ENCODE results near the gene MBNL2. TPM values are rescaled to one million over a fixed set of nuclear protein-coding genes. Genes with fewer than 3 reads are reported as not detected.
A peak's percentile ranks its signal among the peaks of the same experiment; 100 is the strongest.

Gene MBNL2
- total and polyA plus RNA-seq, 2 of the 13 experiments (the other 11 are each of a cell fraction or from before 2014, with no cell fraction given), result 30.8 to 59.0 TPM

DNA sequence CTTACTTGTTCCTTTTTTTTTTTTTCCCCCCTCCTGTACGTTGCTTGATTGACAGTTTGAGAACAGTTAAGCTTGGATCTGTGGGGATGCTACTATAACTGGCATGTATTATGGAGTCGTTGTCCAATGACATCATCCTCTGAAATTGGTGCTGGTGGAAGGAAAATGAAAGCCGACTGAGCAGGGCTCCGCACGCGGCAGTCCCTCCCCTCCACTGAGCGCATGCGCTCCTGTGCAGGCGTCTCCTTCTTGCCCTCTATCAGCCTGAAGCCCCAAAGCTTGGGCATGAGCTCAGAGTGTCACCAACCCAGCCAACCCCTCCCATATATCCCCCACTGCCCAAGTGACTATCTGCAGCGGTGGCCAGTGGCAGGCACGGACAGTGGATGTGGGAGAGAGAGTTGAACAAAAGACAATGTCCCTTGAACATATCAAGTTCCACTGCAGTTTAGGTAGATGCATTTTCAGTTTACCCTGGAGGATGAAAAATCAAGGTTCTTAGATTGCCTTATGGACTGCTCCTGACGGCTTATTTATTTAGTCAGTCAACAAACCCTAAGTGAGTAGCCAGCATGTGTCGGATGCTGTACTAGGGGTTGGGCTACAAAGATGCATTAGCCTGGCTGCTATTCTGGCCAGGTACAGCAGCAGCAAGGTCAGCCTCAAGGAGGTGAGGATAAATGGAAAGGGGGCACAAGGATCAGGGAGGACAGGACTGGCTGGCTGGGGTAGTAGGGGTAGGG lies 20.8 kb downstream of the MBNL2 start:
- peak overlapping the region; percentile 79 for H3K27ac ChIP-seq (ENCODE audit: extremely low read length, insufficient read depth, low read length)

More for the DNA sequence above, 20.8 kb downstream of the MBNL2 start:
- POLR2A ChIA-PET, result interaction anchor here (1.3 to 2.9 kb wide), 2 partner anchors 17 to 19 kb away, joined by 4 to 15 read pairs; partner anchors contain the start of gene MBNL2
- no peak for FAIRE-seq
- Histone ChIP-seq H3K36me3 (replicated peaks in 1 of 2; ENCODE audit: control insufficient read depth in 1 of 2, insufficient read depth in 2 of 2, low read length in 2 of 2) (peaks cover 0 to 20% of the 10 kb centered on the region in 2 experiments; a peak in 4 of 5 replicates), H3K4me1 (ENCODE audit: insufficient read depth, low read length) (peaks cover 98% of the 10 kb centered on the region), H3K9ac (ENCODE audit: insufficient read depth, low read depth, low read length) (peak overlapping the region; percentile 65), H3K4me3 (replicated peaks in 1 of 3; ENCODE audit: insufficient read depth in 1 of 3, low read depth in 2 of 3, low read length in 3 of 3) (peak overlapping the region in 1 of 3 experiments; percentile 45; a peak in 2 of 6 replicates), H3K4me2 (ENCODE audit: low read depth, low read length) (peak overlapping the region; percentile 75), H3K27me3 (ENCODE audit: control insufficient read depth in 1 of 2, insufficient read depth in 2 of 2, low read length in 2 of 2) (no peaks in the 10 kb centered on the region), H3K9me3 (ENCODE audit: low read length) (no peaks in the 10 kb centered on the region), H4K20me1 (ENCODE audit: insufficient read depth, low read length) (peaks cover 83% of the 10 kb centered on the region), H2AFZ (ENCODE audit: low read length) (no peak overlapping the region), H3K79me2 (ENCODE audit: insufficient read depth, low read length) (peaks cover 100% of the 10 kb centered on the region)
- peak; percentile 23; the same call in 2 of the 3 replicates for ATAC-seq
- TF ChIP-seq ESRRA (CRISPR knock-in tag; IDR thresholded peaks at IDR 0.05; ENCODE audit: low read depth), result no peak
- 0 out of 2 replicates have a peak, but pooled peaks have one; percentile 12 for TF ChIP-seq FOSL2 (CRISPR knock-in tag; IDR thresholded peaks at IDR 0.05)
- peak; percentile 69 for TF ChIP-seq RBM22 (optimal IDR thresholded peaks at IDR 0.05; ENCODE audit: low read length)
- no peak for TF ChIP-seq THYN1 (CRISPR knock-in tag; IDR thresholded peaks at IDR 0.05; ENCODE audit: borderline replicate concordance, low read depth)
- TF ChIP-seq, protein P1, sequence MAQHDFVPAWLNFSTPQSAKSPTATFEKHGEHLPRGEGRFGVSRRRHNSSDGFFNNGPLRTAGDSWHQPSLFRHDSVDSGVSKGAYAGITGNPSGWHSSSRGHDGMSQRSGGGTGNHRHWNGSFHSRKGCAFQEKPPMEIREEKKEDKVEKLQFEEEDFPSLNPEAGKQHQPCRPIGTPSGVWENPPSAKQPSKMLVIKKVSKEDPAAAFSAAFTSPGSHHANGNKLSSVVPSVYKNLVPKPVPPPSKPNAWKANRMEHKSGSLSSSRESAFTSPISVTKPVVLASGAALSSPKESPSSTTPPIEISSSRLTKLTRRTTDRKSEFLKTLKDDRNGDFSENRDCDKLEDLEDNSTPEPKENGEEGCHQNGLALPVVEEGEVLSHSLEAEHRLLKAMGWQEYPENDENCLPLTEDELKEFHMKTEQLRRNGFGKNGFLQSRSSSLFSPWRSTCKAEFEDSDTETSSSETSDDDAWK (CRISPR knock-in tag; IDR thresholded peaks at IDR 0.05), result no peak
- peak; percentile 97 for TF ChIP-seq ZNF3 (CRISPR knock-in tag; IDR thresholded peaks at IDR 0.05)
- TF ChIP-seq, protein P2, sequence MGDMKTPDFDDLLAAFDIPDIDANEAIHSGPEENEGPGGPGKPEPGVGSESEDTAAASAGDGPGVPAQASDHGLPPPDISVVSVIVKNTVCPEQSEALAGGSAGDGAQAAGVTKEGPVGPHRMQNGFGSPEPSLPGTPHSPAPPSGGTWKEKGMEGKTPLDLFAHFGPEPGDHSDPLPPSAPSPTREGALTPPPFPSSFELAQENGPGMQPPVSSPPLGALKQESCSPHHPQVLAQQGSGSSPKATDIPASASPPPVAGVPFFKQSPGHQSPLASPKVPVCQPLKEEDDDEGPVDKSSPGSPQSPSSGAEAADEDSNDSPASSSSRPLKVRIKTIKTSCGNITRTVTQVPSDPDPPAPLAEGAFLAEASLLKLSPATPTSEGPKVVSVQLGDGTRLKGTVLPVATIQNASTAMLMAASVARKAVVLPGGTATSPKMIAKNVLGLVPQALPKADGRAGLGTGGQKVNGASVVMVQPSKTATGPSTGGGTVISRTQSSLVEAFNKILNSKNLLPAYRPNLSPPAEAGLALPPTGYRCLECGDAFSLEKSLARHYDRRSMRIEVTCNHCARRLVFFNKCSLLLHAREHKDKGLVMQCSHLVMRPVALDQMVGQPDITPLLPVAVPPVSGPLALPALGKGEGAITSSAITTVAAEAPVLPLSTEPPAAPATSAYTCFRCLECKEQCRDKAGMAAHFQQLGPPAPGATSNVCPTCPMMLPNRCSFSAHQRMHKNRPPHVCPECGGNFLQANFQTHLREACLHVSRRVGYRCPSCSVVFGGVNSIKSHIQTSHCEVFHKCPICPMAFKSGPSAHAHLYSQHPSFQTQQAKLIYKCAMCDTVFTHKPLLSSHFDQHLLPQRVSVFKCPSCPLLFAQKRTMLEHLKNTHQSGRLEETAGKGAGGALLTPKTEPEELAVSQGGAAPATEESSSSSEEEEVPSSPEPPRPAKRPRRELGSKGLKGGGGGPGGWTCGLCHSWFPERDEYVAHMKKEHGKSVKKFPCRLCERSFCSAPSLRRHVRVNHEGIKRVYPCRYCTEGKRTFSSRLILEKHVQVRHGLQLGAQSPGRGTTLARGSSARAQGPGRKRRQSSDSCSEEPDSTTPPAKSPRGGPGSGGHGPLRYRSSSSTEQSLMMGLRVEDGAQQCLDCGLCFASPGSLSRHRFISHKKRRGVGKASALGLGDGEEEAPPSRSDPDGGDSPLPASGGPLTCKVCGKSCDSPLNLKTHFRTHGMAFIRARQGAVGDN (CRISPR knock-in tag; IDR thresholded peaks at IDR 0.05), result peak; percentile 52
- TF ChIP-seq, protein P3, sequence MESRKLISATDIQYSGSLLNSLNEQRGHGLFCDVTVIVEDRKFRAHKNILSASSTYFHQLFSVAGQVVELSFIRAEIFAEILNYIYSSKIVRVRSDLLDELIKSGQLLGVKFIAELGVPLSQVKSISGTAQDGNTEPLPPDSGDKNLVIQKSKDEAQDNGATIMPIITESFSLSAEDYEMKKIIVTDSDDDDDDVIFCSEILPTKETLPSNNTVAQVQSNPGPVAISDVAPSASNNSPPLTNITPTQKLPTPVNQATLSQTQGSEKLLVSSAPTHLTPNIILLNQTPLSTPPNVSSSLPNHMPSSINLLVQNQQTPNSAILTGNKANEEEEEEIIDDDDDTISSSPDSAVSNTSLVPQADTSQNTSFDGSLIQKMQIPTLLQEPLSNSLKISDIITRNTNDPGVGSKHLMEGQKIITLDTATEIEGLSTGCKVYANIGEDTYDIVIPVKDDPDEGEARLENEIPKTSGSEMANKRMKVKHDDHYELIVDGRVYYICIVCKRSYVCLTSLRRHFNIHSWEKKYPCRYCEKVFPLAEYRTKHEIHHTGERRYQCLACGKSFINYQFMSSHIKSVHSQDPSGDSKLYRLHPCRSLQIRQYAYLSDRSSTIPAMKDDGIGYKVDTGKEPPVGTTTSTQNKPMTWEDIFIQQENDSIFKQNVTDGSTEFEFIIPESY (CRISPR knock-in tag; IDR thresholded peaks at IDR 0.05), result peak; percentile 88
- 0 out of 2 replicates have a peak, but pooled peaks have one; percentile 7 for TF ChIP-seq SALL1 (CRISPR knock-in tag; IDR thresholded peaks at IDR 0.05)
- TF ChIP-seq ATF7 (IDR thresholded peaks at IDR 0.05), result peak; percentile 69
- TF ChIP-seq ATF7 (CRISPR knock-in tag; IDR thresholded peaks at IDR 0.05), result no peak
- no peak for TF ChIP-seq SKI (IDR thresholded peaks at IDR 0.05; ENCODE audit: partially characterized antibody)
- TF ChIP-seq HDAC1 (CRISPR knock-in tag; IDR thresholded peaks at IDR 0.05), result peak; percentile 18; the same call in 1 of the 2 replicates
- TF ChIP-seq ZMYM3 (CRISPR knock-in tag; IDR thresholded peaks at IDR 0.05), result peak; percentile 59; the same call in 1 of the 2 replicates
- DNase-seq (ENCODE audit: low spot score), result no peak
- BruUV-seq (replicated peaks), result no TSS peak
- CTCF ChIA-PET (ENCODE audit: low intra/inter-chr PET ratio, low total read pairs), result no interaction called here
- intact Hi-C loops (cut with micrococcal nuclease; ENCODE audit: unreplicated experiment), result no loop called here
- in situ Hi-C loops (cut with HindIII; ENCODE audit: extremely low pct_ligation_motif_present, low pct_unique_long_range_greater_than_20kb), result no loop called here
- WGBS (ENCODE audit: low lambda C conversion rate), result 84% methylated on average over 13 of the region's 13 CpGs
